Effector memory CD4-positive, alpha-beta T cell (primary cell): Measurements from ENCODE around the gene MCCC1.
A peak's percentile ranks its signal among the peaks of the same experiment; 100 is the strongest.
"Not testable (repeated sequence)": the region's sequence is repeated elsewhere in the genome, so short reads cannot be mapped to it uniquely, and the experiment has no call there.

ENCODE experiments used
- DNase-seq, 3 donors: peaks; one replicate each; pipeline ENCODE4 v3.0.0-alpha.2; 2020
- H3K27ac ChIP-seq: 2 replicates; pipeline ENCODE4 v1.7.0; 2013; ENCODE audit warnings: mild to moderate bottlenecking, low read length, moderate library complexity; ENCODE audit not compliant: insufficient read depth, poor library complexity, severe bottlenecking
- H3K27me3 ChIP-seq: replicated peaks from 2 replicates; pipeline ENCODE4 v1.7.0; 2013; ENCODE audit warnings: mild to moderate bottlenecking, low read length; ENCODE audit not compliant: insufficient read depth, control insufficient read depth, poor library complexity, severe bottlenecking
- H3K36me3 ChIP-seq: 2 replicates; pipeline ENCODE4 v1.7.0; 2013; ENCODE audit warnings: mild to moderate bottlenecking, low read length, moderate library complexity; ENCODE audit not compliant: control insufficient read depth, insufficient read depth
- H3K4me1 ChIP-seq: 2 replicates; pipeline ENCODE4 v1.7.0; 2013; ENCODE audit warnings: low read length, mild to moderate bottlenecking; ENCODE audit not compliant: control insufficient read depth, insufficient read depth, poor library complexity, severe bottlenecking
- H3K4me3 ChIP-seq: 2 replicates; pipeline ENCODE4 v1.7.0; 2013; ENCODE audit warnings: low read length, low read depth, mild to moderate bottlenecking; ENCODE audit not compliant: insufficient read depth, poor library complexity, severe bottlenecking
- H3K9me3 ChIP-seq: 2 replicates; pipeline ENCODE4 v1.7.0; 2013; ENCODE audit warnings: mild to moderate bottlenecking, low read length, moderate library complexity; ENCODE audit not compliant: control insufficient read depth

The MCCC1 gene

GRCh38 chr3:183123891-183124290 is 24.6 kb upstream of the MCCC1 start:
- DNase-seq = no peak
- H3K9me3 ChIP-seq = no peaks in the 10 kb centered on the region
- no peaks in the 10 kb centered on the region for H3K4me1 ChIP-seq
- H3K4me3 ChIP-seq = no peak overlapping the region
- no peaks in the 10 kb centered on the region for H3K36me3 ChIP-seq
- H3K27ac ChIP-seq = no peak overlapping the region
- no peaks in the 10 kb centered on the region for H3K27me3 ChIP-seq

GRCh38 chr3:183122257-183122932 is 23.1 kb upstream of the MCCC1 start:
- DNase-seq = no peak
- no peak overlapping the region for H3K27ac ChIP-seq
- no peaks in the 10 kb centered on the region for H3K4me1 ChIP-seq
- H3K4me3 ChIP-seq = no peak overlapping the region
- H3K36me3 ChIP-seq = no peaks in the 10 kb centered on the region
- H3K9me3 ChIP-seq = no peaks in the 10 kb centered on the region
- H3K27me3 ChIP-seq = no peaks in the 10 kb centered on the region

GRCh38 chr3:183120538-183121215 is 21.4 kb upstream of the MCCC1 start:
- DNase-seq = no peak

GRCh38 chr3:183117056-183117455 is 17.8 kb upstream of the MCCC1 start:
- H3K27ac ChIP-seq = no peak overlapping the region
- H3K36me3 ChIP-seq = no peaks in the 10 kb centered on the region
- H3K27me3 ChIP-seq = no peaks in the 10 kb centered on the region
- no peak for DNase-seq
- H3K4me1 ChIP-seq = peaks cover 7% of the 10 kb centered on the region
- no peak overlapping the region for H3K4me3 ChIP-seq
- no peaks in the 10 kb centered on the region for H3K9me3 ChIP-seq

More at GRCh38 chr3:183120538-183121215, 21.4 kb upstream of the MCCC1 start:
- Histone ChIP-seq H3K36me3 (no peaks in the 10 kb centered on the region), H3K4me1 (peaks cover 7% of the 10 kb centered on the region), H3K27me3 (no peaks in the 10 kb centered on the region), H3K27ac (no peak overlapping the region), H3K9me3 (no peaks in the 10 kb centered on the region), H3K4me3 (no peak overlapping the region)

- peaks cover 7% of the 10 kb centered on the region for H3K4me1 ChIP-seq
- no peaks in the 10 kb centered on the region for H3K27me3 ChIP-seq
- H3K9me3 ChIP-seq = no peaks in the 10 kb centered on the region
- peak in 2 of 3 donors; percentile 22 to 44 for DNase-seq
- H3K27ac ChIP-seq = no peak overlapping the region
- no peak overlapping the region for H3K4me3 ChIP-seq
- H3K36me3 ChIP-seq = no peaks in the 10 kb centered on the region
Measured at GRCh38 chr3:183116025-183116614, 16.8 kb upstream of the MCCC1 start.

- H3K36me3 ChIP-seq = no peaks in the 10 kb centered on the region
- H3K27me3 ChIP-seq = no peaks in the 10 kb centered on the region
- H3K27ac ChIP-seq = no peak overlapping the region
- H3K9me3 ChIP-seq = no peaks in the 10 kb centered on the region
- DNase-seq = no peak
- H3K4me3 ChIP-seq = no peak overlapping the region
- H3K4me1 ChIP-seq = peaks cover 7% of the 10 kb centered on the region
Measured at GRCh38 chr3:183114384-183115178, 15.3 kb upstream of the MCCC1 start.

- not testable (repeated sequence) for H3K4me3 ChIP-seq, DNase-seq, H3K4me1 ChIP-seq, H3K27ac ChIP-seq, H3K9me3 ChIP-seq, H3K36me3 ChIP-seq, H3K27me3 ChIP-seq
Measured at GRCh38 chr3:183109847-183110246, 10.6 kb upstream of the MCCC1 start.

GRCh38 chr3:183108470-183108869 is 9.2 kb upstream of the MCCC1 start:
- Histone ChIP-seq H3K36me3 (no peaks in the 10 kb centered on the region), H3K4me3 (no peak overlapping the region), H3K9me3 (no peaks in the 10 kb centered on the region), H3K27ac (no peak overlapping the region), H3K4me1 (no peaks in the 10 kb centered on the region), H3K27me3 (no peaks in the 10 kb centered on the region)
- no peak for DNase-seq

GRCh38 chr3:183108001-183108449 is 8.7 kb upstream of the MCCC1 start:
- H3K27ac ChIP-seq = no peak overlapping the region
- H3K9me3 ChIP-seq = no peaks in the 10 kb centered on the region
- H3K27me3 ChIP-seq = no peaks in the 10 kb centered on the region
- no peak overlapping the region for H3K4me3 ChIP-seq
- H3K4me1 ChIP-seq = no peaks in the 10 kb centered on the region
- no peaks in the 10 kb centered on the region for H3K36me3 ChIP-seq
- DNase-seq = no peak
